ENCODE results near the gene TRPM3.
A peak's percentile ranks its signal among the peaks of the same experiment; 100 is the strongest.
"Not testable (repeated sequence)": the region's sequence is repeated elsewhere in the genome, so short reads cannot be mapped to it uniquely, and the experiment has no call there.

TRPM3 gene

GRCh38 chr9:70635790-70636189, 485.6 kb downstream of the TRPM3 start:
- DNase-seq, result no peak

GRCh38 chr9:70634696-70635095, 486.7 kb downstream of the TRPM3 start:
- no peak for DNase-seq

- no peak for DNase-seq
Observed at GRCh38 chr9:70630971-70631370, 490.4 kb downstream of the TRPM3 start.

GRCh38 chr9:70629080-70629685, 492.2 kb downstream of the TRPM3 start:
- not testable (repeated sequence) for DNase-seq

GRCh38 chr9:70625078-70625477, 496.3 kb downstream of the TRPM3 start:
- DNase-seq, result no peak

GRCh38 chr9:70618784-70619183, 502.6 kb downstream of the TRPM3 start:
- no peak for DNase-seq

- no peak for DNase-seq
Observed at GRCh38 chr9:70617033-70617828, 504.2 kb downstream of the TRPM3 start.

- DNase-seq, result no peak
Observed at GRCh38 chr9:70616228-70616990, 505.0 kb downstream of the TRPM3 start.

- DNase-seq, result no peak
Observed at GRCh38 chr9:70615464-70616138, 505.8 kb downstream of the TRPM3 start.

GRCh38 chr9:70614786-70615463, 506.5 kb downstream of the TRPM3 start:
- no peak for DNase-seq

- DNase-seq, result no peak
Observed at GRCh38 chr9:70613024-70613768, 508.2 kb downstream of the TRPM3 start.

GRCh38 chr9:70610287-70610644, 511.2 kb downstream of the TRPM3 start:
- DNase-seq, result no peak

GRCh38 chr9:70609542-70610286, 511.7 kb downstream of the TRPM3 start:
- DNase-seq, result no peak

GRCh38 chr9:70609011-70609410, 512.4 kb downstream of the TRPM3 start:
- DNase-seq, result no peak

GRCh38 chr9:70607926-70608325, 513.5 kb downstream of the TRPM3 start:
- DNase-seq, result no peak

- DNase-seq, result no peak
Observed at GRCh38 chr9:70607329-70607728, 514.1 kb downstream of the TRPM3 start.

GRCh38 chr9:70603020-70603411, 518.4 kb downstream of the TRPM3 start:
- DNase-seq, result no peak

GRCh38 chr9:70602321-70603019, 519.0 kb downstream of the TRPM3 start:
- DNase-seq, result peak; percentile 41 to 49

GRCh38 chr9:70601000-70601951, 520.1 kb downstream of the TRPM3 start:
- no peak for DNase-seq

Data from activated CD4-positive, alpha-beta T cell treated with anti-CD3 and anti-CD28 coated beads for 4 hours (primary cell).